Adrenal gland (tissue), 12 donors: ENCODE measurements around the gene TBX6. TPM values are rescaled to one million over a fixed set of nuclear protein-coding genes. Genes with fewer than 3 reads are reported as not detected.

Experiments
- DNase-seq, 7 donors: peaks; one replicate each; pipeline ENCODE4 v3.0.0-alpha.2; 2019 to 2020
- H3K27ac ChIP-seq, 5 donors: fragments of 200-600 bp; sonication (generic) in 4 of 5; 1 replicate in 3 of 5; 2 replicates in 2 of 5; pipeline versions ENCODE4 v1.5.1 to v1.8.0; 2016 to 2020; ENCODE audit warnings: mild to moderate bottlenecking in 1 of 5
- H3K27me3 ChIP-seq: fragments of 200-600 bp; 2 replicates; pipeline ENCODE4 v1.8.0; 2021
- H3K36me3 ChIP-seq, 2 donors: fragments of 200-600 bp; replicated peaks in 1 of 2; 1 replicate in 1 of 2; 2 replicates in 1 of 2; pipeline versions ENCODE4 v1.5.1 to v1.8.0; 2018 to 2022
- H3K4me1 ChIP-seq, 2 donors: fragments of 200-600 bp; replicated peaks in 1 of 2; 1 replicate in 1 of 2; 2 replicates in 1 of 2; pipeline versions ENCODE4 v1.5.1 to v1.8.0; 2018 to 2021
- H3K4me3 ChIP-seq, 4 donors: fragments of 200-600 bp; sonication (generic) in 3 of 4; one replicate each; pipeline ENCODE4 v1.5.1; 2016 to 2018
- H3K9me3 ChIP-seq, 3 donors: fragments of 200-600 bp; sonication (generic) in 1 of 3; replicated peaks in 1 of 3; 1 replicate in 2 of 3; 2 replicates in 1 of 3; pipeline versions ENCODE4 v1.5.1 to v1.8.0; 2016 to 2021
- CTCF ChIP-seq, 6 experiments: fragments of 450-650 bp in 4 of 6; fragments of 200-600 bp in 2 of 6; sonication (generic) in 1 of 6; IDR thresholded peaks; 1 replicate in 5 of 6; 2 replicates in 1 of 6; pipeline versions ENCODE4 v1.5.1 to v1.8.0; 2016 to 2021; ENCODE audit warnings: antibody characterized with exemption in 6 of 6, mild to moderate bottlenecking in 2 of 6, moderate library complexity in 1 of 6
- POLR2A ChIP-seq, 2 donors: fragments of 450-650 bp; IDR thresholded peaks; one replicate each; pipeline ENCODE4 v1.6.1; 2017; ENCODE audit warnings: antibody characterized with exemption in 2 of 2, mild to moderate bottlenecking in 2 of 2, moderate library complexity in 1 of 2
- WGBS, 4 donors: extraction: QIAGEN DNeasy Blood & Tissue Kit in 2 of 4; methylation state at CpG; one replicate each; pipeline versions ENCODE4 v1.1.5 to v1.1.7; 2013 to 2017; 5-methylcytosine and 5-hydroxymethylcytosine counted together
- intact Hi-C, 2 donors: fragments of 100-400 bp; cut with DNase I; formaldehyde crosslinking; loops; one replicate each; pipeline versions ENCODE4 v1.14.1 to v1.15.0; 2022 to 2023
- polyA plus RNA-seq, 3 donors: library from polyadenylated mRNA; stranded (reverse); fragments of 200-250 nt in 2 of 3; fragments of 350-450 nt in 1 of 3; fragmentation: Illumina TruSeq in 1 of 3; extraction: RNeasy Lipid Tissue Mini Kit (QIAGEN cat#74804) in 1 of 3; gene quantifications; one replicate each; pipeline ENCODE4 v1.2.3, GENCODE V29; 2013 to 2014
- total RNA-seq, 9 donors: library from RNA; depleted of rRNA in 4 of 9; stranded (reverse); fragments of >200 nt in 4 of 9; fragments of 120-200 nt in 1 of 9; fragmentation: NEBNext Ultra II Directional in 1 of 9; extraction: Animal tissue kit (Norgen Biotek cat#: 25700) in 1 of 9; gene quantifications; one replicate each; pipeline versions ENCODE4 v1.1.0 to v1.2.4, GENCODE V29; 2013 to 2023
- donor health status: healthy with polysubstance abuse.
- donor health status: Bipolar disorder and iron deficiency.
- donor health status: DM: yes; HTN: yes; CAD: no.
- donor health status: DM: no; HTN: no; CAD: no.
- donor health status: DM: no; HTN: no; CAD: no.
- donor health status: DM: yes; HTN: yes; CAD: no.

TBX6 gene
- total and polyA plus RNA-seq, 12 donors, result 0.22 to 5.1 (median 2.0) TPM

- Histone ChIP-seq H3K4me3 (peak overlapping the region in 3 of 4 donors; percentile 70 to 96 (median 75)), H3K27ac (peak overlapping the region; percentile 35 to 93 (median 84)), H3K4me1 (peaks cover 17 to 37% of the 10 kb centered on the region in 2 donors), H3K27me3 (no peaks in the 10 kb centered on the region), H3K36me3 (peaks cover 0 to 15% of the 10 kb centered on the region in 2 donors), H3K9me3 (peaks cover 0 to 9% (median 0%) of the 10 kb centered on the region in 3 donors)
- peak in 3 of 7 donors; percentile 45 to 69 (median 45) for DNase-seq
- no peak for TF ChIP-seq CTCF (IDR thresholded peaks at IDR 0.05)
- no peak for TF ChIP-seq POLR2A (IDR thresholded peaks at IDR 0.05)
- intact Hi-C loops, result loop anchor here in 1 of 2 donors (5.0 kb wide), 1 partner anchor 37 kb away; no protein-coding TSS in a partner anchor
- 10 to 13% (median 12%) methylated on average over 12 to 47 of the region's 47 CpGs for WGBS, 4 donors
Observed at GRCh38 chr16:30095166-30096078, 3.7 kb upstream of the TBX6 start.

GRCh38 chr16:30094541-30095165 is 2.9 kb upstream of the TBX6 start:
- DNase-seq, result no peak
- peaks cover 0 to 15% of the 10 kb centered on the region in 2 donors for H3K36me3 ChIP-seq
- peaks cover 0 to 9% (median 0%) of the 10 kb centered on the region in 3 donors for H3K9me3 ChIP-seq
- H3K27me3 ChIP-seq, result no peaks in the 10 kb centered on the region
- peaks cover 17 to 37% of the 10 kb centered on the region in 2 donors for H3K4me1 ChIP-seq
- peak overlapping the region in 4 of 5 donors; percentile 35 to 93 (median 84) for H3K27ac ChIP-seq
- TF ChIP-seq CTCF (IDR thresholded peaks at IDR 0.05), result no peak
- no peak for TF ChIP-seq POLR2A (IDR thresholded peaks at IDR 0.05)
- WGBS, 4 donors, result 75 to 85% (median 80%) methylated on average over 6 to 11 of the region's 11 CpGs
- intact Hi-C loops, result loop anchor here in 1 of 2 donors (5.0 kb wide), 1 partner anchor 38 kb away; no protein-coding TSS in a partner anchor
- H3K4me3 ChIP-seq, result peak overlapping the region in 1 of 4 donors; percentile 96

GRCh38 chr16:30092373-30093010 is 768 bp upstream of the TBX6 start:
- Histone ChIP-seq H3K9me3 (peaks cover 0 to 9% (median 0%) of the 10 kb centered on the region in 3 donors), H3K36me3 (peaks cover 0 to 15% of the 10 kb centered on the region in 2 donors), H3K4me3 (peak overlapping the region in 2 of 4 donors; percentile 27 to 40), H3K27me3 (no peaks in the 10 kb centered on the region), H3K27ac (peak overlapping the region; percentile 51 to 89 (median 78)), H3K4me1 (peaks cover 17 to 37% of the 10 kb centered on the region in 2 donors)
- intact Hi-C loops, result no loop called here
- TF ChIP-seq POLR2A (IDR thresholded peaks at IDR 0.05), result peak in 1 of 2 donors; percentile 14
- TF ChIP-seq CTCF (IDR thresholded peaks at IDR 0.05), result peak; percentile 45 to 69 (median 56)
- 4 to 8% (median 7%) methylated on average over 17 to 22 of the region's 22 CpGs for WGBS, 4 donors
- peak; percentile 69 to 91 (median 83) for DNase-seq
